GM12872 (cell line): ENCODE data around the gene TSHB.

Source experiments
- CTCF ChIP-seq: IDR thresholded peaks from 3 replicates; pipeline ENCODE4 v1.5.1; 2011; ENCODE audit warnings: low read depth, mild to moderate bottlenecking, low read length, moderate library complexity; ENCODE audit not compliant: insufficient read depth

TSHB gene

DNA sequence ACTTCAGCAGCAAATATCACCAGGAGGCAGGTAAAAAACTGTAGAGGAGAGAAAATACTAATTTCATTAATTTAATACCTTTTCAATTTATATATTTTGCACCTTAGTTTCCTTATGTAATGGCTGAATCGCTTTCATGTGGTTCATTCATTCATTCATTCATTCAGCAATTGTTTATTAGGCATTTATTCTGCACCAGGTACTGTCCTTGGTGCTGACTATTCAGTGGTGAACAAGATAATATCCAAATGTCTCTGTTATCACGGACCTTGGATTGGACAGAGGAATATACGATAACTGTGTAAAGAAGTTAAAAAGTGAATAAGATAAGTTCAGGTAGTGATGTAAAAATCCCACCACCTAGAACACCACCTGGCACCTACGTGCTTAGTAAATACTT is 30.9 kb downstream of the TSHB start:
- no peak for TF ChIP-seq CTCF

GRCh38 chr1:115062542-115063004 is 32.9 kb downstream of the TSHB start:
- TF ChIP-seq CTCF = no peak

DNA sequence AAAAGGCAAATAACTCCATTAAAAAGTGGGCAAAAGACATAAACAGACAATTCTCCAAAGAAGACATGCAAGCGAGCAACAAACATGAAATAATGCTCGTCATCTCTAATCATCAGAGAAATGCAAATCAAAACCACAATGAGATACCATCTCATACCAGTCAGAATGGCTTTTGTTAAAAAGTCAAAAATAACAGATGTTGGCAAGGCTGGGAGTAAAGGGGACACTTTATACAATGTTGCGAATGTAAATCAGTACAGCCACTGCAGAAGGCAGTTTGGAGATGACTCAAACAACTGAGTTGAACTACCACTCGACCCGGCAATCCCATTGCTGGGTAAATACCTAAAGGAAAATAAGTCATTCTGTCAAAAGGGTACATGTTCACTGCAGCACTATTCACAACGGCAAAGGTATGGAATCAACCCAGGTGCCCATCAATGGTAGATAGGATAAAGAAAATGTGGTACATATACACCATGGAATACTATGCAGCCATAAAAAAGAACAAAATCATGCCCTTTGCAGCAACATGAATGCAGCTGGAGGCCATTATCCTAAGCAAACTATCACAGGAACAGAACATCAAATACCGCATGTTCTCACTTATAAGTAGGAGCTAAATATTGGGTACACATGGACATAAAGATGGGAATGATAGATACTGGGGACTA is 33.7 kb downstream of the TSHB start:
- TF ChIP-seq CTCF = no peak

DNA sequence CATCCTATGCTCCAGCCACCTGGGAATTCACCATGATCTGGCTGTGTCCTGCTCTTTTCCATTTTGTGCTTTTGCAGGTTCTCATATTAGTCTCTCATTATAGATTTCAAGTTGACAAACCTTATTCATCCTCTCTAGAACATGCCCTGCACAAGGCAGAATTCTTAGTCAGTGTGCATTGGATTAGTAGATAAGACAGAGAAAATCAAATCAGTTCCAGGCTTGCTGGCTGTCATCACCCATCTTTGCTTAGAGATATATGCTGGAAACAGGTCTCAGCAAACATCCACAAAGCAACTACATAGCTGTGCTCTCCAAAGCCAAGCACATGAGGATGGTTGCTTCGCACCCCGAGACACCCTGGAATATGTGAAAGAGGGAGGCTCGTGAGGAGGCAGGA is 34.8 kb downstream of the TSHB start:
- no peak for TF ChIP-seq CTCF

DNA sequence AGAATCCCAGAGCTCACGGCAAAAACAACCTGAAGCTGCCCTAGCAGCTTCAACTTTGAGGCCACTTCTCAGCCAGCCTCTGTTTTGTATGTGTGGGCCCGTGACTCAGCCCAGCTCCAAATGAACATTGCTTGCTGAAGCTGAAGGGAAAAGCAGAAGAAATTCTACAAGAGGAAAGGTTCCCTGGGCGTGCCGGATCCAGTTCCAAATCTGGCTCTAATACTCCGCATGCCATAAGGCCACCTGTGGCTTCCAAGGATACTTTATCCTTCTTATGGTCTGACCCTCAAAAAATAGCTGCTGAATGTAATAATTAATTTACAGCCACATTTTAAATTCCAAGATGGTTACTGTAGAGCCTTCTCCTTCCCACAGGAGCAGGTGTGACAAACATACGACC is 35.4 kb downstream of the TSHB start:
- TF ChIP-seq CTCF = no peak

GRCh38 chr1:115067161-115067859 is 37.7 kb downstream of the TSHB start:
- no peak for TF ChIP-seq CTCF

- TF ChIP-seq CTCF = no peak
Observed at GRCh38 chr1:115068826-115069585, 39.4 kb downstream of the TSHB start.
